ENCODE data around the gene BORA. TPM values are rescaled to one million over a fixed set of nuclear protein-coding genes. Genes with fewer than 3 reads are reported as not detected.

Gene BORA
- total and polyA plus RNA-seq, 4 donors, result 0.71 to 11.3 (median 1.4) TPM

- TF ChIP-seq REST (IDR thresholded peaks at IDR 0.05) (no peak), TAF1 (conservative IDR thresholded peaks at IDR 0.05) (no peak), JUND (IDR thresholded peaks at IDR 0.05) (no peak)
These were observed 29.6 kb upstream of the BORA start (continued) for GRCh38 chr13:72698164-72698563.

- TF ChIP-seq FOXA1 (IDR thresholded peaks at IDR 0.05) (no peak), CTCF (IDR thresholded peaks at IDR 0.05; ENCODE audit: low read depth, low read length, missing input control) (no peak), HNF4A (conservative IDR thresholded peaks at IDR 0.05) (no peak), NR2F2 (IDR thresholded peaks at IDR 0.05) (no peak), TAF1 (conservative IDR thresholded peaks at IDR 0.05) (no peak)
- H3K27me3 ChIP-seq (ENCODE audit: control insufficient read depth in 4 of 4, insufficient read depth in 4 of 4, low read length in 3 of 4), result no peaks in the 10 kb centered on the region
- DNase-seq (ENCODE audit: low spot score), result no peak
- no peak overlapping the region for H3K4me3 ChIP-seq (ENCODE audit: low read depth in 1 of 3, low read length in 3 of 3)
- WGBS, result 31% methylated on average over 1 of the region's 1 CpG
- no peaks in the 10 kb centered on the region for H3K9me3 ChIP-seq (ENCODE audit: control insufficient read depth in 4 of 4, low read length in 3 of 4)
- H3K4me1 ChIP-seq (ENCODE audit: control insufficient read depth in 4 of 4, insufficient read depth in 4 of 4, low read length in 3 of 4), result no peaks in the 10 kb centered on the region
- no peaks in the 10 kb centered on the region for H3K36me3 ChIP-seq (ENCODE audit: control insufficient read depth in 4 of 4, insufficient read depth in 3 of 4, low read depth in 1 of 4, low read length in 3 of 4)
- H3K27ac ChIP-seq (ENCODE audit: low read depth in 1 of 2, low read length in 2 of 2), result no peak overlapping the region
- H3K9ac ChIP-seq (ENCODE audit: low read depth in 1 of 2, low read length in 2 of 2), result no peak overlapping the region
These were observed 27.2 kb upstream of the BORA start for GRCh38 chr13:72700509-72700908.

- DNase-seq (ENCODE audit: low spot score), result no peak
- H3K9ac ChIP-seq (ENCODE audit: low read depth in 1 of 2, low read length in 2 of 2), result no peak overlapping the region
- H3K27me3 ChIP-seq (ENCODE audit: control insufficient read depth in 4 of 4, insufficient read depth in 4 of 4, low read length in 3 of 4), result no peaks in the 10 kb centered on the region
- peaks cover 0 to 3% (median 0%) of the 10 kb centered on the region in 4 donors for H3K9me3 ChIP-seq (ENCODE audit: control insufficient read depth in 4 of 4, low read length in 3 of 4)
- TF ChIP-seq FOXA2 (IDR thresholded peaks at IDR 0.05) (no peak), NR2F2 (IDR thresholded peaks at IDR 0.05) (no peak), RAD21 (IDR thresholded peaks at IDR 0.05) (no peak), RXRA (IDR thresholded peaks at IDR 0.05) (no peak), GABPA (IDR thresholded peaks at IDR 0.05 in 1 of 2, conservative IDR thresholded peaks at IDR 0.05 in 1 of 2) (no peak), JUND (IDR thresholded peaks at IDR 0.05) (no peak), REST (IDR thresholded peaks at IDR 0.05) (no peak), SP1 (IDR thresholded peaks at IDR 0.05) (no peak), ZBTB33 (IDR thresholded peaks at IDR 0.05) (no peak), CTCF (IDR thresholded peaks at IDR 0.05; ENCODE audit: low read depth, low read length, missing input control) (no peak), TAF1 (conservative IDR thresholded peaks at IDR 0.05) (no peak), FOXA1 (IDR thresholded peaks at IDR 0.05) (no peak), HNF4G (IDR thresholded peaks at IDR 0.05) (no peak), EGR1 (IDR thresholded peaks at IDR 0.05; ENCODE audit: low read depth in 2 of 2) (no peak), ATF3 (IDR thresholded peaks at IDR 0.05) (no peak), YY1 (IDR thresholded peaks at IDR 0.05) (no peak)
- WGBS, result 60% methylated on average over 3 of the region's 3 CpGs
- no peak overlapping the region for H3K4me3 ChIP-seq (ENCODE audit: low read depth in 1 of 3, low read length in 3 of 3)
- peaks cover 0 to 16% (median 7%) of the 10 kb centered on the region in 4 donors for H3K36me3 ChIP-seq (ENCODE audit: control insufficient read depth in 4 of 4, insufficient read depth in 3 of 4, low read depth in 1 of 4, low read length in 3 of 4)
- no peaks in the 10 kb centered on the region for H3K4me1 ChIP-seq (ENCODE audit: control insufficient read depth in 4 of 4, insufficient read depth in 4 of 4, low read length in 3 of 4)
- no peak overlapping the region for H3K27ac ChIP-seq (ENCODE audit: low read depth in 1 of 2, low read length in 2 of 2)
These were observed 10.9 kb upstream of the BORA start for GRCh38 chr13:72716776-72717175.
